Midbrain (tissue), 1 donor: Measurements from ENCODE around the gene EREG.
A peak's percentile ranks its signal among the peaks of the same experiment; 100 is the strongest.

Source experiments
- DNase-seq: peaks from one replicate; lab custom pipeline; 2025; lab: John Stamatoyannopoulos, UW

EREG gene

GRCh38 chr4:74344031-74344430, 20.9 kb upstream of the EREG start:
- no peak for DNase-seq

- DNase-seq, result no peak
Observed at GRCh38 chr4:74353858-74354257, 11.1 kb upstream of the EREG start.

- DNase-seq, result no peak
Observed at GRCh38 chr4:74357965-74358364, 7.0 kb upstream of the EREG start.

- no peak for DNase-seq
Observed at GRCh38 chr4:74361671-74362070, 3.3 kb upstream of the EREG start.

GRCh38 chr4:74362347-74362746, 2.6 kb upstream of the EREG start:
- DNase-seq, result no peak

GRCh38 chr4:74364256-74364651, 691 bp upstream of the EREG start:
- DNase-seq, result no peak

- no peak for DNase-seq
Observed at GRCh38 chr4:74365761-74366160, 816 bp downstream of the EREG start.

- no peak for DNase-seq
Observed at GRCh38 chr4:74366367-74366911, 1.5 kb downstream of the EREG start.

- no peak for DNase-seq
Observed at GRCh38 chr4:74367656-74368290, 2.8 kb downstream of the EREG start.

GRCh38 chr4:74368596-74368995, 3.7 kb downstream of the EREG start:
- DNase-seq, result no peak

GRCh38 chr4:74369855-74370254, 4.9 kb downstream of the EREG start:
- no peak for DNase-seq

GRCh38 chr4:74370912-74371311, 6.0 kb downstream of the EREG start:
- DNase-seq, result peak; percentile 6

GRCh38 chr4:74374128-74374527, 9.2 kb downstream of the EREG start:
- DNase-seq, result no peak

GRCh38 chr4:74374561-74375327, 9.8 kb downstream of the EREG start:
- DNase-seq, result no peak

GRCh38 chr4:74375824-74376426, 11.0 kb downstream of the EREG start:
- DNase-seq, result no peak

GRCh38 chr4:74376888-74377483, 12.0 kb downstream of the EREG start:
- DNase-seq, result peak; percentile 14

GRCh38 chr4:74377714-74378113, 12.8 kb downstream of the EREG start:
- DNase-seq, result no peak

- no peak for DNase-seq
Observed at GRCh38 chr4:74378573-74378972, 13.6 kb downstream of the EREG start.

- DNase-seq, result no peak
Observed at GRCh38 chr4:74379912-74380311, 15.0 kb downstream of the EREG start.

GRCh38 chr4:74385386-74385785, 20.4 kb downstream of the EREG start:
- DNase-seq, result no peak

- no peak for DNase-seq
Observed at GRCh38 chr4:74386159-74386558, 21.2 kb downstream of the EREG start.

GRCh38 chr4:74387790-74388189, 22.8 kb downstream of the EREG start:
- no peak for DNase-seq

GRCh38 chr4:74389494-74389893, 24.5 kb downstream of the EREG start:
- no peak for DNase-seq
